ENCODE data around the gene ELP4. TPM values are rescaled to one million over a fixed set of nuclear protein-coding genes. Genes with fewer than 3 reads are reported as not detected.

The ELP4 gene
- total and polyA plus RNA-seq, 2 experiments from 2014 or later = 16.2 to 20.1 TPM

- Histone ChIP-seq H3K9ac (no peak overlapping the region), H3K79me2 (ENCODE audit: insufficient read depth) (no peaks in the 10 kb centered on the region), H2AFZ (no peak overlapping the region), H3F3A (ENCODE audit: insufficient read depth) (no peaks in the 10 kb centered on the region), H3K27ac (no peak overlapping the region), H3K9me2 (ENCODE audit: insufficient read depth) (no peaks in the 10 kb centered on the region), H4K20me1 (ENCODE audit: insufficient read depth) (no peaks in the 10 kb centered on the region), H3K4me2 (ENCODE audit: unreplicated experiment) (no peak overlapping the region), H3K4me3 (no peak overlapping the region), H3K36me3 (ENCODE audit: low read depth) (no peaks in the 10 kb centered on the region), H3K27me3 (replicated peaks; ENCODE audit: insufficient read depth) (peaks cover 71% of the 10 kb centered on the region), H3K9me3 (ENCODE audit: low read depth) (no peaks in the 10 kb centered on the region), H3K4me1 (ENCODE audit: insufficient read depth) (no peaks in the 10 kb centered on the region)
- in situ Hi-C loops (cut with MboI) = no loop called here
- 0% methylated on average over 1 of the region's 1 CpG for WGBS, 2 experiments (ENCODE audit: low coverage in 1 of 2, low lambda C conversion rate in 2 of 2, missing lambda C conversion rate in 2 of 2)
- no peak for DNase-seq
- TF ChIP-seq EZH2phosphoT487 (IDR thresholded peaks at IDR 0.05; ENCODE audit: insufficient read depth, low read depth) = no peak
These were observed 324.7 kb downstream of the ELP4 start for GRCh38 chr11:31834237-31834636.

Other genes starting within 250 kb of the ELP4 start
- not detected in 2 replicates for gene DCDC1, start 140.0 kb upstream of the ELP4 start, total RNA-seq (2014; rRNA removed; shearing (Covaris generic))
- gene DCDC1, start 140.0 kb upstream of the ELP4 start, polyA plus RNA-seq (2016; fragmentation: Nextera tagmentation; extraction: Ambion mirVana) = not detected in 2 replicates
- 16.9 and 22.6 TPM in 2 replicates for gene DNAJC24, start 139.9 kb upstream of the ELP4 start, total RNA-seq (2014; rRNA removed; shearing (Covaris generic))
- gene DNAJC24, start 139.9 kb upstream of the ELP4 start, polyA plus RNA-seq (2016; fragmentation: Nextera tagmentation; extraction: Ambion mirVana) = 13.1 and 13.3 TPM in 2 replicates
- 6.6 and 8.8 TPM in 2 replicates for gene IMMP1L, start 145 bp upstream of the ELP4 start, total RNA-seq (2014; rRNA removed; shearing (Covaris generic))
- 16.9 and 19.9 TPM in 2 replicates for gene IMMP1L, start 145 bp upstream of the ELP4 start, polyA plus RNA-seq (2016; fragmentation: Nextera tagmentation; extraction: Ambion mirVana)

Measured in GM23248 (cell line).